Stimulated activated naive CD8-positive, alpha-beta T cell treated with anti-CD3 and anti-CD28 coated beads, Interleukin-15, Interleukin-2, amounts not matched to agents 100 ng/mL and 50 ng/mL, for 24 hours (primary cell): ENCODE data around the gene KDM4B.
"Not testable (repeated sequence)": the region's sequence is repeated elsewhere in the genome, so short reads cannot be mapped to it uniquely, and the experiment has no call there.

Experiments used
- H3K27ac Mint-ChIP-seq: one replicate; pipeline ENCODE4 v1.8.0; 2021; ENCODE audit warnings: mild to moderate bottlenecking, mixed read lengths
- H3K27me3 Mint-ChIP-seq: one replicate; pipeline ENCODE4 v1.8.0; 2021; ENCODE audit warnings: mixed read lengths
- H3K36me3 Mint-ChIP-seq: one replicate; pipeline ENCODE4 v1.8.0; 2021; ENCODE audit warnings: low read depth, mixed read lengths
- H3K4me1 Mint-ChIP-seq: one replicate; pipeline ENCODE4 v1.8.0; 2021; ENCODE audit warnings: low read depth, mixed read lengths
- H3K4me3 Mint-ChIP-seq: one replicate; pipeline ENCODE4 v1.8.0; 2021; ENCODE audit warnings: mild to moderate bottlenecking, mixed read lengths
- H3K9me3 Mint-ChIP-seq: one replicate; pipeline ENCODE4 v1.8.0; 2021; ENCODE audit warnings: mixed read lengths

Gene KDM4B

GRCh38 chr19:5177745-5178450 lies 209.0 kb downstream of the KDM4B start:
- Mint-ChIP-seq H3K36me3 (no peaks in the 10 kb centered on the region), H3K4me3 (no peak overlapping the region), H3K4me1 (peaks cover 8% of the 10 kb centered on the region), H3K27me3 (no peaks in the 10 kb centered on the region), H3K27ac (no peak overlapping the region), H3K9me3 (no peaks in the 10 kb centered on the region)

- Mint-ChIP-seq H3K27ac (no peak overlapping the region), H3K4me3 (no peak overlapping the region), H3K36me3 (no peaks in the 10 kb centered on the region), H3K4me1 (peaks cover 3% of the 10 kb centered on the region), H3K9me3 (no peaks in the 10 kb centered on the region), H3K27me3 (no peaks in the 10 kb centered on the region)
These were observed 209.9 kb downstream of the KDM4B start for GRCh38 chr19:5178841-5179240.

- H3K9me3 Mint-ChIP-seq, result no peaks in the 10 kb centered on the region
- H3K27ac Mint-ChIP-seq, result no peak overlapping the region
- H3K36me3 Mint-ChIP-seq, result no peaks in the 10 kb centered on the region
- no peaks in the 10 kb centered on the region for H3K27me3 Mint-ChIP-seq
- H3K4me1 Mint-ChIP-seq, result peaks cover 3% of the 10 kb centered on the region
- no peak overlapping the region for H3K4me3 Mint-ChIP-seq
These were observed 210.3 kb downstream of the KDM4B start for GRCh38 chr19:5179256-5179655.

GRCh38 chr19:5181329-5181728 lies 212.4 kb downstream of the KDM4B start:
- no peaks in the 10 kb centered on the region for H3K36me3 Mint-ChIP-seq
- peaks cover 3% of the 10 kb centered on the region for H3K4me1 Mint-ChIP-seq
- H3K27ac Mint-ChIP-seq, result no peak overlapping the region
- H3K27me3 Mint-ChIP-seq, result no peaks in the 10 kb centered on the region
- no peak overlapping the region for H3K4me3 Mint-ChIP-seq
- no peaks in the 10 kb centered on the region for H3K9me3 Mint-ChIP-seq

- H3K4me1 Mint-ChIP-seq, result no peaks in the 10 kb centered on the region
- no peaks in the 10 kb centered on the region for H3K27me3 Mint-ChIP-seq
- no peak overlapping the region for H3K4me3 Mint-ChIP-seq
- H3K36me3 Mint-ChIP-seq, result no peaks in the 10 kb centered on the region
- H3K9me3 Mint-ChIP-seq, result no peaks in the 10 kb centered on the region
- H3K27ac Mint-ChIP-seq, result no peak overlapping the region
These were observed 213.8 kb downstream of the KDM4B start for GRCh38 chr19:5182751-5183150.

GRCh38 chr19:5183616-5184015 lies 214.7 kb downstream of the KDM4B start:
- peaks cover 4% of the 10 kb centered on the region for H3K27me3 Mint-ChIP-seq
- H3K27ac Mint-ChIP-seq, result no peak overlapping the region
- H3K4me1 Mint-ChIP-seq, result no peaks in the 10 kb centered on the region
- no peaks in the 10 kb centered on the region for H3K9me3 Mint-ChIP-seq
- H3K36me3 Mint-ChIP-seq, result no peaks in the 10 kb centered on the region
- no peak overlapping the region for H3K4me3 Mint-ChIP-seq

GRCh38 chr19:5184930-5185329 lies 216.0 kb downstream of the KDM4B start:
- Mint-ChIP-seq H3K27ac (no peak overlapping the region), H3K27me3 (peaks cover 4% of the 10 kb centered on the region), H3K4me3 (no peak overlapping the region), H3K4me1 (no peaks in the 10 kb centered on the region), H3K36me3 (no peaks in the 10 kb centered on the region), H3K9me3 (no peaks in the 10 kb centered on the region)

- peaks cover 4% of the 10 kb centered on the region for H3K27me3 Mint-ChIP-seq
- no peaks in the 10 kb centered on the region for H3K36me3 Mint-ChIP-seq
- H3K4me1 Mint-ChIP-seq, result no peaks in the 10 kb centered on the region
- H3K27ac Mint-ChIP-seq, result no peak overlapping the region
- no peaks in the 10 kb centered on the region for H3K9me3 Mint-ChIP-seq
- H3K4me3 Mint-ChIP-seq, result no peak overlapping the region
These were observed 217.6 kb downstream of the KDM4B start for GRCh38 chr19:5186293-5187050.

- Mint-ChIP-seq H3K4me1 (no peaks in the 10 kb centered on the region), H3K36me3 (no peaks in the 10 kb centered on the region), H3K4me3 (no peak overlapping the region), H3K9me3 (no peaks in the 10 kb centered on the region), H3K27ac (no peak overlapping the region), H3K27me3 (peaks cover 4% of the 10 kb centered on the region)
These were observed 219.8 kb downstream of the KDM4B start for GRCh38 chr19:5188548-5189317.

GRCh38 chr19:5189318-5189607 lies 220.3 kb downstream of the KDM4B start:
- H3K27me3 Mint-ChIP-seq, result peaks cover 4% of the 10 kb centered on the region
- H3K36me3 Mint-ChIP-seq, result no peaks in the 10 kb centered on the region
- no peaks in the 10 kb centered on the region for H3K9me3 Mint-ChIP-seq
- no peak overlapping the region for H3K27ac Mint-ChIP-seq
- H3K4me3 Mint-ChIP-seq, result no peak overlapping the region
- H3K4me1 Mint-ChIP-seq, result no peaks in the 10 kb centered on the region

- Mint-ChIP-seq H3K4me1 (no peaks in the 10 kb centered on the region), H3K27me3 (peaks cover 4% of the 10 kb centered on the region), H3K27ac (no peak overlapping the region), H3K36me3 (no peaks in the 10 kb centered on the region), H3K9me3 (no peaks in the 10 kb centered on the region), H3K4me3 (no peak overlapping the region)
These were observed 222.2 kb downstream of the KDM4B start for GRCh38 chr19:5191091-5191490.

GRCh38 chr19:5192568-5192967 lies 223.7 kb downstream of the KDM4B start:
- H3K27ac Mint-ChIP-seq, result no peak overlapping the region
- no peaks in the 10 kb centered on the region for H3K9me3 Mint-ChIP-seq
- H3K4me3 Mint-ChIP-seq, result no peak overlapping the region

GRCh38 chr19:5193192-5193591 lies 224.3 kb downstream of the KDM4B start:
- no peak overlapping the region for H3K27ac Mint-ChIP-seq
- no peaks in the 10 kb centered on the region for H3K36me3 Mint-ChIP-seq
- H3K9me3 Mint-ChIP-seq, result no peaks in the 10 kb centered on the region
- H3K4me3 Mint-ChIP-seq, result no peak overlapping the region
- peaks cover 4% of the 10 kb centered on the region for H3K27me3 Mint-ChIP-seq
- no peaks in the 10 kb centered on the region for H3K4me1 Mint-ChIP-seq

More at GRCh38 chr19:5192568-5192967, 223.7 kb downstream of the KDM4B start:
- peaks cover 4% of the 10 kb centered on the region for H3K27me3 Mint-ChIP-seq
- no peaks in the 10 kb centered on the region for H3K36me3 Mint-ChIP-seq
- no peaks in the 10 kb centered on the region for H3K4me1 Mint-ChIP-seq

GRCh38 chr19:5194641-5195040 lies 225.7 kb downstream of the KDM4B start:
- H3K27ac Mint-ChIP-seq, result no peak overlapping the region
- no peaks in the 10 kb centered on the region for H3K4me1 Mint-ChIP-seq
- H3K36me3 Mint-ChIP-seq, result no peaks in the 10 kb centered on the region
- H3K9me3 Mint-ChIP-seq, result no peaks in the 10 kb centered on the region
- H3K4me3 Mint-ChIP-seq, result no peak overlapping the region
- no peaks in the 10 kb centered on the region for H3K27me3 Mint-ChIP-seq

- not testable (repeated sequence) for H3K4me3 Mint-ChIP-seq, H3K4me1 Mint-ChIP-seq, H3K27me3 Mint-ChIP-seq, H3K27ac Mint-ChIP-seq, H3K36me3 Mint-ChIP-seq, H3K9me3 Mint-ChIP-seq
These were observed 226.7 kb downstream of the KDM4B start for GRCh38 chr19:5195587-5195986.
